HG03045 (cell line): Measurements from ENCODE around the gene TTC34.
"Not testable (repeated sequence)": the region's sequence is repeated elsewhere in the genome, so short reads cannot be mapped to it uniquely, and the experiment has no call there.

Source experiments
- ATAC-seq: cut with Tn5 transposase; IDR thresholded peaks from one replicate; pipeline ENCODE4 v1.9.1; 2021; ENCODE audit warnings: mild to moderate bottlenecking, moderate library complexity; ENCODE audit not compliant: unreplicated experiment

Gene TTC34

DNA sequence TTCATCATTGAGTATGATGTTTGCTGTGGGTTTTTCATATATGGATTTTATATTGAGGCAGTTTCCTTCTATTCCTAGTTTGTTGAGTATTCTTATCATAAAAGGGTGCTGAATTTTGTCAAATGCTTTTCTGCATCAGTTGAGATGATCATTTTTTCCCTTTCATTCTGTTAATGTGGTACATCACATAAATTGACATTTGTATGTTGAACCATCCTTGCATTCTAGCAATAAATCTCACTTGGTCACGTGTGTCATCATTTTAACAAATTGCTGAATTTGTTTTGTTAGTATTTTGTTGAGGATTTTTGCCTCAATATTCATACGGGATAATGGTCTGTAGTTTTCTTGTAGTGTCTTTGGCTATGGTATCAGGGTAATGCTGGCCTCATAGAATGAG is 19.9 kb downstream of the TTC34 start:
- ATAC-seq = no peak

- ATAC-seq = no peak
Observed at GRCh38 chr1:2778220-2778592, 23.3 kb downstream of the TTC34 start.

GRCh38 chr1:2777424-2778219 is 23.9 kb downstream of the TTC34 start:
- no peak for ATAC-seq

GRCh38 chr1:2775333-2775732 is 26.2 kb downstream of the TTC34 start:
- ATAC-seq = not testable (repeated sequence)

DNA sequence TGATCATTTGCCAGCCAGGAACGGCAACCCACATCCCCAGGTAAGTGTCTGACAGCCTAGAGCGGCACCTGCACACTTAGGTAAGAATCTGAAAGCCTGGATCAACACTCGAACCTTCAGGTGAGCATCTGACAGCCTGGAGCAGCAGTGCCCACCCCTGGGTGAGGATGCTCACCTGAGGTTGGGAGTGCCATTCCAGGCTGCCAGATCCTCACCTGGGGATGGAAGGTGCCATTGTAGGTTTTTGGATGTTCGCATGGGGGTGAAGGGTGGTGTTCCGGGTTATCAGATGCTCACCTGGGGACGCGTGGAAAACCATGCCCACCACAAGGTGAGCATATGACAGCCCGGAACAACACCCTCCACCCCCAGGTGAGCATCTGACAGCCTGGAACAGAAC is 33.4 kb downstream of the TTC34 start:
- ATAC-seq = not testable (repeated sequence)

DNA sequence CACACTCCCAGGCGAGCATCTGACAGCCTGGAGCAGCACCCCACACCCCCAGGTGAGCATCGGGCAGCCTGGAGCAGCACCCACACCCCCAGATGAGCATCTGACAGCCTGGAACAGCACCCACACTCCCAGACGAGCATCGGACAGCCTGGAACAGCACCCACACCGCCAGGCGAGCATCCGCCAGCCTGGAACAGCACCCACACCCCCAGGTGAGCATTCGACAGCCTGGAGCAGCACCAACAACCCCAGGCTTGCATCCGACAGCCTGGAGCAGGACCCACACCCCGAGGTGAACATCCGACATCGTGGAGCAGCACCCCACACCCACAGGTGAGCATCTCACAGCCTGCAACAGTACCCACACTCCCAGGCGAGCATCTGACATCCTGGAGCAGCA is 42.1 kb downstream of the TTC34 start:
- ATAC-seq = not testable (repeated sequence)

- not testable (repeated sequence) for ATAC-seq
Observed at GRCh38 chr1:2757519-2757918, 44.0 kb downstream of the TTC34 start.

GRCh38 chr1:2755426-2755825 is 46.1 kb downstream of the TTC34 start:
- ATAC-seq = not testable (repeated sequence)

DNA sequence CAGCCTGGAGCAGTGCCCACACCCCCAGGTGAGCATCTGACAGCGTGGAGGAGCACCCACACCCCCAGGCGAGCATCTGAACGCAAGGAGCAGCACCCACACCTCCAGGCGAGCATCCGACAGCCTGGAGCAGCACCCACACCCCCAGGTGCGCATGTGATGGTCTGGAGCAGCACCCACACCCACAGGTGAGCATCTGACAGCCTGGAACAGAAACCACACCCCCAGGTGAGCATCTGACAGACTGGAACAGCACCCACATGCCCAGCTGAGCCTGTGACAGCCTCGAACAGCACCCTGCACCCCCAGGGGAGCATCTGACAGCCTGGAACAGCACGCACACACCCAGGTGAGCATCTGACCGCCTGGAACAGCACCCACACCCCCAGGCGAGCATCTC is 46.9 kb downstream of the TTC34 start:
- not testable (repeated sequence) for ATAC-seq

DNA sequence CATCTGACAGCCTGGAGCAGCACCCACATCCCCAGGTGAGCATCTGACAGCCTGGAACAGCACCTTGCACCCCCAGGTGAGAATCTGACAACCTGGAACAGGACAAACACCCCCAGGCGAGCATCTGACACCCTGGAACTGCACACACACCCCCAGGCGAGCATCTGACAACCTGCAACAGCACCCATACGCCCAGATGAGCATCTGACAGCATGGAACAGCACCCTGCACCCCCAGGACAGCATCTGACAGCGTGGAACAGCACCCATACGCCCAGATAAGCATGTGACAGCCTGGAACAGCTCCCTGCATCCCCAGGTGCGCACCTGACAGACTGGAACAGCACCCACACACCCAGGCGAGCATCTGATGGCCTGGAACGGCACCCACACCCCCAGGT is 49.0 kb downstream of the TTC34 start:
- ATAC-seq = not testable (repeated sequence)

DNA sequence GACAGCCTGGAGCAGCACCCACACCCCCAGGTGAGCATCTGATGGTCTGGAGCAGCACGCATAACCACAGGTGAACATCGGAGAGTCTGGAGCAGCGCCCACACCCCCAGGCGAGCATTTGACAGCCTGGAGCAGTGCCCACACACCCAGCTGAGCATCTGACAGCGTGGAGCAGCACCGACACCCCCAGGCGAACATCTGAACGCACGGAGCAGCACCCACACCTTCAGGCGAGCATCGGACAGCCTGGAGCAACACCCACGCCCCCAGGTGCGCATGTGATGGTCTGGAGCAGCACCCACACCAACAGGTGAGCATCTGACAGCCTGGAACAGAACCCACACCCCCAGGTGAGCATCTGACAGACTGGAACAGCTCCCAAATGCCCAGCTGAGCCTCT is 49.6 kb downstream of the TTC34 start:
- not testable (repeated sequence) for ATAC-seq

- not testable (repeated sequence) for ATAC-seq
Observed at GRCh38 chr1:2750766-2751730, 50.4 kb downstream of the TTC34 start.

GRCh38 chr1:2750041-2750680 is 51.3 kb downstream of the TTC34 start:
- ATAC-seq = not testable (repeated sequence)

- ATAC-seq = not testable (repeated sequence)
Observed at GRCh38 chr1:2748626-2749025, 52.9 kb downstream of the TTC34 start.

DNA sequence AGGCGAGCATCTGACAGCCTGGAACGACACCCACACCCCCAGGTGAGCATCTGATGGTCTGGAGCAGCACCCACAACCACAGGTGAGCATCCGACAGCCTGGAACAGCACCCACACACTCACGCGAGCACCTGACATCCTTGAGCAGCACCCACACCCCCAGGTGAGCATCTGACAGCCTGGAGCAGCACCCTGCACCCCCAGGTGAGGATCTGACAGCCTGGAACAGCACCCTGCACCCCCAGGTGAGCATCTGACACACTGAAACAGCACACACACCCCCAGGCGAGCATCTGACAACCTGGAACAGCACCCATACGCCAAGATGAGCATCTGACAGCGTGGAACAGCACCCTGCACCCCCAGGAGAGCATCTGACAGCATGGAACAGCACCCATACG is 106.7 kb downstream of the TTC34 start:
- ATAC-seq = not testable (repeated sequence)

- ATAC-seq = not testable (repeated sequence)
Observed at GRCh38 chr1:2690180-2690579, 111.3 kb downstream of the TTC34 start.

GRCh38 chr1:2688336-2688665 is 113.2 kb downstream of the TTC34 start:
- not testable (repeated sequence) for ATAC-seq

GRCh38 chr1:2687638-2688335 is 113.7 kb downstream of the TTC34 start:
- not testable (repeated sequence) for ATAC-seq

GRCh38 chr1:2687174-2687591 is 114.3 kb downstream of the TTC34 start:
- ATAC-seq = not testable (repeated sequence)

GRCh38 chr1:2686091-2686863 is 115.2 kb downstream of the TTC34 start:
- ATAC-seq = not testable (repeated sequence)
